Urothelium cell line (cell line): Measurements from ENCODE around the gene GJB3.
"Not testable (repeated sequence)": the region's sequence is repeated elsewhere in the genome, so short reads cannot be mapped to it uniquely, and the experiment has no call there.

Experiments used
- DNase-seq: peaks from one replicate; pipeline ENCODE4 v3.0.0; 2011; ENCODE audit warnings: low spot score, mixed read lengths
- FAIRE-seq: peaks from 2 replicates; lab custom pipeline; 2011; peaks lifted over from hg19 to GRCh38; lab: Jason Lieb, UNC

Gene GJB3

DNA sequence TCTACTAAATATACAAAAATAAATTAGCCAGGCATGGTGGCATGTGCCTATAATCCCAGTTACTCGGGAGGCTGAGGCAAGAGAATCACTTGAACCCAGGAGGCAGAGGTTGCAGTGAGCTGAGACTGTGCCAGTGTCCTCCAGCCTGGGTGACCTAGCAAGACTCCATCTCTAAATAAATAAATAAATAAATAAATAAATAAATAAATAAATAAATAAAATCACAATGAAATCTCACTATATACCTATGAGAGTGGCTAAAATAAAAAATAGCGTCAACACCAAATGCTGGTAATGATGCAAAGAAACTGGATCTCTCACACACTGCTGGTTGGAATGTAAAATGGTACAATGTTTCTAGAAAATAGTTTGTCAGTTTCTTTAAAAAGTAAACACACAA lies 37.8 kb downstream of the GJB3 start:
- FAIRE-seq, result not testable (repeated sequence)

DNA sequence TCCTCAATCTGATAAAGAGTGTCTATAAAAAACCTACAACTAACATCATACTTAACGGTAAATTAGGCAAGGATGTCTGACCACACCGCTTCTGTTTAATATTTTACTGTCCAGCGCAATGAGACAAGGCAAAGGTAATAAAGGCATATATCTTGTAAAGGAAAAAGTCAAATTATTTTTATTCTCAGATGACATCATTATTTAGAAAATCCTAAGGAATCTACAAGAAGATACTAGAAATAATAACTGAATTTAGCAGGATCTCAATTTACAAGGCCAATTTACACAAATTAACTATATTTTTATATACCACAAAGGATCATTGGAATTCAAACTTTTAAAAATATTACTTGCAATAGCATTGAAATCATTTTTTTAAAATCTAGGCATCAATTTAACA lies 41.2 kb downstream of the GJB3 start:
- DNase-seq, result no peak
- FAIRE-seq, result no peak

More for the DNA sequence above, 37.8 kb downstream of the GJB3 start:
- not testable (repeated sequence) for DNase-seq

DNA sequence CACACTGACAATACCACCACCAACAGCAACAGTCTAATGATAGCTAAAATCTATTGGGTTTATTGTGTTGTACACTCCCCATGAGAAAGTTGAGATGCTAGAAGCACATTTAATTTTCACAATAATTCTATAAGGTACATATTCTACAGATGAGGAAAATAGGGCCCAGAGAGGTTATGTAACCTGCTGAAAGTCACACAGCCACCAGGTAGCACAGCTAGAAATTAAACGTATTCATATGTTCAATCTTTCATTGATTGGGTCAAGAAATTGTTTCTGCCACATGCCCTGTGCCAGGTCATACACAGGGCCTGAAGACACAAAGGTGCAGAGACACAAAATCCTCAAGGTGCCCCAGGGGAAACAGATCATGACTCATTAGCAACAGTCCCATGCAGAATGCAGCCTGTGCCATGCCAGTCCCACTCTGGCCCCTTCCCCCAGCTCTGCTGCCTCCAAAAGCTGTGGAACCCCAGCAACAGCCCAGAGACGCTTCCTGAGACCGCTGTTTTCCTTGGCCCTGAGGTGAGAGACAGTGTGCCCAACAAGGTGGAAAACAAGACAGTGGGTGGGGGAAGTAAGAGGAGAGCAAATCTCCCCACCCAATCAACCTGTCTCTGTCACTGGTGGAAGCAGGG lies 43.9 kb downstream of the GJB3 start:
- FAIRE-seq, result no peak

DNA sequence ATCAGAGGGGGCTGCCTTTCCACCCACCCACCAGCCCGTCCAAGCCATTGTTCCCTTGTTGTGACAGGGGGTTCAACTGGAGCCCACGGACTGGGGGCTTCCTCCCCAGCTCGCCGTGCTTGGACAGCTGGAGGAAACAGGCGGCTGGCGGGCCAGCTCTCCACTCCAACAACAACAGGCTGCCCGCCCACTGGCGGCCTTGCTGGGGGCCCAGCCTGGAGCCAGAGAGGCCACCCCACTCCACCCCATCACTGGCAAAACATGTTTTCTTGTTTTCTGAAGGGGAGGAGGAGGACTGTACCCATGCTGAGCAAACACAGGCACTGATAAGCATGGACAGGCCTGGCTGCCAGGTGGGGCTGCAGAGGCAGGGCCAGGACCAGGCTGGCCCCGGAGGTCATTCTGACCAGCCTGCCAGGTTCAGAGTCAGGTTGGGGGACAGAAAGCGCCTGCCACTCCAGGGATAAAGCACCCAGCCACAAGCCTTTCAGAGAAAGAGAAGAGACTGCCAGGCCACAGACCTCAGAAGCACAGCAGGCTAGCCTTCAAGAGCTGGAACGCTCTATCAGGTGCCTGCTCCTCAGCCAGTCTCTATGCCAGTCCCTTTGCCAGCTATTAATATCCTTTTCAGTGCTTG lies 44.6 kb downstream of the GJB3 start:
- no peak for FAIRE-seq
- DNase-seq, result no peak

More for the DNA sequence above, 43.9 kb downstream of the GJB3 start:
- DNase-seq, result no peak

DNA sequence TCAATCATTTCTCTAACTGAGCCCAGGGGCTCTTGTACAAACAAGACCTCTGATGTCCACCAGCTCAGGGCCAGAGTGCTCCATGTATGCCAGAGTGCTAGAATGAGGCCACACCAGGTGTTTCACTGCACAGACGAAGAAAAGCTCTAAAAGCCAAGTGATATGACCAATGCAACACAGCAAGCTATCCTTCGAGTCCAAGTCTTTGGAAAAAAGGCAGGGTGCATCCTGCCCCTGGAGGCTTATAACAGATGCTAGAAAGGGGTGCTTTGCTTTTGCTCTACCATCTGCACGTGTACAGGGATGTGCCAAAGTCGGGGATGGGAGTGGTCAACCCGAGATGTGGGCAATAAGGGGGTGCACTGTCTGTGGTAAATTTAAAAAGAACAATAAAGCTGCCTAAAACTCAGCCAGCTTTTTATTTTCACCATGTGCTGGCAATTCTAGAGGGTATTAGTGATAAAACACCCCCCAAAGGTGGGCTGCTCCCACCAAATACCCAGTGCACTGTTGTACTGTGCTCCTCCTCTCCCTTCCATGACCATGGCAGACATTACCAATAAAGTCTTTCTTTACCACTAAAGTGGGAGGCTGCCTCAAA lies 46.4 kb downstream of the GJB3 start:
- no peak for FAIRE-seq
- no peak for DNase-seq

DNA sequence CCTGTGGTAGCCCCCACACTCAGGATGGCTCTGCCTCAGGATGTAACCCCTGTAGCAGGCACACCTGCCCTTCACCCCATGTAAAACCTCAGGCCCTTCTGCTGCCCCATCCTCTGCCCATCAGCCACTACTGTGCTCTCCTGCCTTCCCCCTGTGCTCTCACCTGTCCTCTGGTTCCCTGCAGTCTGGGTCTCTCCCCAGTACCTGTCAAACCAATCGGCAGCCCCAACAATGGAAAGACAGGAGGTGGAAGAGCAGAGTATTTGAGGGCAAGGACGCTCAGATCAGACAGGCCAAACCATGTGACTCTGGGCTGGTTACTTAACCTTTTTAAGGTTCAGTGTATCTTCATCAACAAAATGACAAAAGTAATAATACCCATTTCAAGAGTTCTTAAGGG lies 47.6 kb downstream of the GJB3 start:
- FAIRE-seq (no peak), DNase-seq (no peak)

DNA sequence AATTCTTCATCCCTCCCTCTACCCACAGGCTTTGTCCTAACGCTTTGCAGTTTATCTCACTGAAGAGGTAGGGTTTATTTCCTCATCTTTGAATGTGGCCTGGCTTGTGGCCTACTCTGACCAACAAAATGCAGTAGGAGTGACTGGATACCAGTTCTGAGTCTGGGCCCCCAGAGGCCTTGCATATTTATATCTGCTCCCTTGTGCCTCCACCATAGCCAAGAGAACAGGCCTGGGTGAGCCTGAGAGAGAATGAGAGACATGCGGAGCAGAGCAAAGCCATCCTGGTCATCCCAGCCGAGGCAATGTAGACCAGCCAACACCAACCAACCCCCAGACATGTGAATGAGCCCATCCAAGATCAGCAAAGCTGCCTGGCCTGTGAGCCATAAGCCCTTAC lies 48.2 kb downstream of the GJB3 start:
- DNase-seq (no peak), FAIRE-seq (no peak)

DNA sequence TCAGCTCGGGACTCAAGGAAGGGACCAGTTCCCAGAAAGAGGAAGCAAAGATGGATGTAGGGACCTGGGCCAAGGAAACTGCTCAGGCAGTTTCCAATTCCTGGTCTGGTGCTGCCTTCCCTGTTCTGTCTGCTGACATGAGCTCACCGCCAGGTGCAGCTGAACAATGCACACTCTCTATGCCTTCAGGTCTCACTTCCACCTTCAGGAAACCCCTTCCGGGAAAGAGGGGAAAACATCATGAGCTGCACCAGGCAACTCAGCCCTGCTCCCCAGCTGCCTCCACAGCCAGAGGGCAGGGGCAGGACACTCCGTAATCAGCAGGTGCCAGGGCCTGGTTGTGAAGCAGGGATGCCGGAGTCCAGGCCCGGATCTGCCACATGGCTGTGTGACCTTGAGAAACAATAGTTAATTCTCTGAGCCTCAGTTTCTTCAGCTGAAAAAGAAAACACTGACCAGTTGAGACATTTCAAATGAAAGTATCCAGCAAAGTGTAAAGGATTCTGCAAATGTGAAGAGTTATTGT lies 50.8 kb downstream of the GJB3 start:
- FAIRE-seq (no peak), DNase-seq (no peak)

DNA sequence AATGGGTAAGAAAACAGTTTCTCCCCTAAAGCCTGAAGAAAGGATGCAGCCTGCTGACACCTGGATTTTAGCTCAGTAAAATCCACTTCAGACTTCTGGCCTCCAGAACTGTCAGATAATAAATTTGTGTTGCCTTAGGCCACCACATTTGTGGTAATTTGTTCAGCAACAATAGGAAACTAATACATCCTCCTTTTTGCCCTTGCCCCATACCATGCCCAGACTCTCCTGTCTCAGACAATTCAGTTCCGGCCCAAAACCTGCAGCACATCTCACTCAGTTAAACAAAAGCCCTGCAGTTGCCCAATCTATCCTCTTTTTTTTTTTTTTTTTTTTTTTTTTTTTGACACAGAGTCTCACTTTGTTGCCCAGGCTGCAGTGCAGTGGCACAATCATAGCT lies 52.7 kb downstream of the GJB3 start:
- FAIRE-seq, result no peak

More for the DNA sequence above, 52.7 kb downstream of the GJB3 start:
- no peak for DNase-seq
